Motor neuron (in vitro differentiated cells): Measurements from ENCODE around the gene CLDN34. TPM values are rescaled to one million over a fixed set of nuclear protein-coding genes. Genes with fewer than 3 reads are reported as not detected.

ENCODE experiments used
- ATAC-seq, 8 experiments: fragments of 200-7000 bp; cut with Tn5 transposase; replicated peaks in 6 of 8; 2 replicates each; pipeline ENCODE4 v1.8.0; 2021; ENCODE audit warnings: mild to moderate bottlenecking in 8 of 8, moderate library complexity in 8 of 8
- H3K27ac ChIP-seq, 2 donors: fragments of 250-450 bp; sonication (Bioruptor Pico); 2 replicates each; pipeline ENCODE4 v1.9.0; 2021; ENCODE audit warnings: antibody characterized with exemption in 2 of 2, mild to moderate bottlenecking in 2 of 2, moderate library complexity in 1 of 2
- H3K4me1 ChIP-seq, 2 donors: fragments of 250-450 bp; sonication (Bioruptor Pico); replicated peaks in 1 of 2; 2 replicates each; pipeline ENCODE4 v1.6.1; 2021; ENCODE audit warnings: antibody characterized with exemption in 2 of 2, mild to moderate bottlenecking in 2 of 2, moderate library complexity in 1 of 2
- H3K4me3 ChIP-seq, 5 donors: fragments of 250-450 bp; sonication (Bioruptor Pico); 2 replicates each; pipeline ENCODE4 v1.9.0; 2021; ENCODE audit warnings: antibody characterized with exemption in 5 of 5, mild to moderate bottlenecking in 5 of 5, moderate library complexity in 4 of 5
- WGBS, 10 experiments: fragments of 450-650 bp; shearing (Covaris generic); methylation state at CpG; one replicate each; pipeline ENCODE4 v1.0.0; 2022; 5-methylcytosine and 5-hydroxymethylcytosine counted together
- in situ Hi-C, 9 experiments: fragments of 400-800 bp; cut with MboI; loops; one replicate each; pipeline ENCODE4 v1.15.0; 2021; ENCODE audit warnings: low sequenced_read_pairs in 9 of 9, low pct_unique_long_range_greater_than_20kb in 2 of 9; ENCODE audit not compliant: unreplicated experiment in 9 of 9
- total RNA-seq, 8 experiments: library from RNA; unstranded; fragments of 300-600 nt; gene quantifications; 2 replicates each; pipeline versions ENCODE4 v1.2.3 to v1.2.4, GENCODE V29; 2022

Gene CLDN34
- total RNA-seq, 8 experiments from 2014 or later = 0.45 to 0.90 (median 0.64) TPM; not detected in 3

DNA sequence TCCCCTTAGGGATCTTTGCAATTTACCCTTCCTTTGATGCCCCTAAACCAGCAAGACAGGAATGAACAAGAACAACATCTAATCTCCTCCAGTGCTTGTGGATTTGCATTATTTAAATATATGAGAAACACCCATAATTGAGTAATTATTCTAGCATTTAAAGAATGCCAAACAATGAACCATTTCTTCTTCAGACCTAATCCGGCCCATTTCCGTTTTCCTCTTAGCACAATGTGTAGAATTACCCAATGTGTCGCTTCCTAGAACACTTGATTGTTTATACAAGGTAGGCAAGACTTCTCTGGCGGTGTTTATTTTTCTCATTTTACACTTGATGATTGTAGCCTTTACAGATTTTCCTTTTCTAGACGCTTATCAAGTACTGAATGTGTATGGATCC, 43.5 kb downstream of the CLDN34 start:
- WGBS, 10 experiments = 0 to 100% (median 59%) methylated on average over 1 to 4 of the region's 5 CpGs; no CpG with 5 or more reads in 3 of the 10 experiments
- in situ Hi-C loops = no loop called here
- peaks cover 19 to 23% of the 10 kb centered on the region in 2 donors for H3K4me1 ChIP-seq
- ATAC-seq = peak in 3 of 8 experiments; percentile 6 to 23 (median 13)
- H3K4me3 ChIP-seq = no peak overlapping the region
- H3K27ac ChIP-seq = no peak overlapping the region

DNA sequence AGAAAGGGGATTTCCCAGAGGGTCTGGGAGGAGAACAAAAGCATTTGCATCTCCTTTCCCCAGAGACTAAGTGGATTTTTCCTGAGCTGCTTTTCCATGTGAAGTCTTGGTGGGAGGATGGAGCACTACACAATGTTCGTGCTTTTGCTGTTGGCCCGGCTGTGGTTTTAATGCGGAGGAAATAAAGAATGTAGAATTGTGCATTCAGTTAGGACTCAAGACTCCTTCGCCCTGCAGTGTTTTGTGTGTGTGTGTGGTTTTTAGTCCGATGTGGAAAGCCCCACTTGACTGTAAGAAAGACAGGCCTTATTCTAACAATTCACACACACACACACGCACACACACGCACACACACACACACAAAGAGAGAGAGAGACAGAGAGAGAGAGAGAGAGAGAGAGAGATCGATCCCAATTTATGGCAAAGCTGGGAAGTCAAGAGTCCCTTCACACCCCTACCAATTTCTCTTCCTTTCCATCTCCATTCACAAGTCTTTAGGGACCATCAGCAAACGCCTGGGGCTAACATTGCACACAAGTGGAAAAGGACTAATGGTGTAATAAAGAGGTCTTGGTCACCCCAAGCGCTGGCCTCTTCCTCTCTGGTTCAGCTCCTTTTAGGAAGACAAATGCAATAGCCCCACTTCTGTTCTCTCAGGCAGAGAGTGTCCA, 44.2 kb downstream of the CLDN34 start:
- peak in 1 of 8 experiments; percentile 3 for ATAC-seq
- H3K4me3 ChIP-seq = no peak overlapping the region
- H3K4me1 ChIP-seq = peaks cover 19 to 23% of the 10 kb centered on the region in 2 donors
- 6 to 40% (median 19%) methylated on average over 1 to 6 of the region's 10 CpGs; no CpG with 5 or more reads in 6 of the 10 experiments for WGBS, 10 experiments
- no peak overlapping the region for H3K27ac ChIP-seq
- in situ Hi-C loops = no loop called here

DNA sequence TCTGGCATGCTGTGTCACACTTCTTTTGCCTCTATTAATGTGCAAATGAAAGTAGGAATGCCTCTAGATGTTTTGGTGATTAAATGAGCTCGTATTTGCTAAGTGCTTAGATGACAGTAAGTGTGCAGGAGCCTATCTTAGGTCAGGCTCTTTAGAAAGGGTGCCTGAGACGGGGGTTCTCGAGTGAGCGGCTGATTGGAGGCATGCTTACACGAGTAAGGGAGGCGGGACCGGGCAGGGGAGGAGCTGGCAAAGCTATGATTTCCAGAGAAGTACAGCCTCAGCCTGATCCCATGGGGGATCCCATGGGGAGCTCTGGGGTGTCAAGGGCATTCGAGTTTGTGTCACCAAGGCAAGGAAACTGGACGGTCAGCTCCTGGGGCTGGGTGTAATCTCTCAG, 44.8 kb downstream of the CLDN34 start:
- Histone ChIP-seq H3K4me3 (no peak overlapping the region), H3K4me1 (peaks cover 23% of the 10 kb centered on the region in 2 donors), H3K27ac (no peak overlapping the region)
- 40% methylated on average over 2 of the region's 9 CpGs; no CpG with 5 or more reads in 9 of the 10 experiments for WGBS, 10 experiments
- ATAC-seq = no peak
- in situ Hi-C loops = no loop called here

- ATAC-seq = peak; percentile 69 to 89 (median 86)
- Histone ChIP-seq H3K4me3 (peak overlapping the region; percentile 54 to 90 (median 70)), H3K27ac (peak overlapping the region; percentile 83 to 85), H3K4me1 (peaks cover 23 to 35% of the 10 kb centered on the region in 2 donors)
- WGBS, 10 experiments = 71% methylated on average over 16 of the region's 110 CpGs; no CpG with 5 or more reads in 9 of the 10 experiments
- in situ Hi-C loops = no loop called here
Observed at GRCh38 chrX:10014462-10015354, 47.5 kb downstream of the CLDN34 start.

DNA sequence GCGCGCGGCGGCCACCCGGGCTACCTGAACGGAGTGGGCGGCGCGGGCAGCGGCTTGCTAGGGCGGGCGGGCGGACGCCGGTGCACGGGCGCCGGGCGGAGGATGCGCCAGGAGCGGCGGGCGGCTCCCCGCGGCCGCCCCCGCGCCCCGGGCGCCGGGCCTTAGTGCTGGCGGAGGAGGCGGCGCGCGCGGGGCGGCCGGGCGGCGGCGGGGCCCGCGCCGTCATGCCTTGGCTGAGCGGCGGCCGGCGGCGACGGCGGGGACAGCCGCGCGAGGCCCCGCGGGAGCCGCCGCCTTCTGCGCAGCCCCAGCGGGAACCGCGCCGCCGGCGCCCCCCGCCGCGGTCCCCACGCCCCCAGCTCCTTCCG, 48.2 kb downstream of the CLDN34 start:
- in situ Hi-C loops = no loop called here
- peaks cover 23 to 31% of the 10 kb centered on the region in 2 donors for H3K4me1 ChIP-seq
- WGBS, 10 experiments = no CpG with 5 or more reads among the region's 71 CpGs
- peak; percentile 0 to 14 (median 5) for ATAC-seq
- H3K4me3 ChIP-seq = peak overlapping the region; percentile 54 to 90 (median 70)
- H3K27ac ChIP-seq = peak overlapping the region; percentile 83 to 85

- in situ Hi-C loops = no loop called here
- peak; percentile 15 to 41 (median 36) for ATAC-seq
- Histone ChIP-seq H3K4me3 (peak overlapping the region; percentile 54 to 90 (median 70)), H3K4me1 (peaks cover 17 to 25% of the 10 kb centered on the region in 2 donors), H3K27ac (peak overlapping the region; percentile 83 to 85)
- no CpG with 5 or more reads among the region's 87 CpGs for WGBS, 10 experiments
Observed at GRCh38 chrX:10015723-10016518, 48.8 kb downstream of the CLDN34 start.

GRCh38 chrX:10016519-10017132, 49.5 kb downstream of the CLDN34 start:
- ATAC-seq = no peak
- H3K27ac ChIP-seq = peak overlapping the region in 1 of 2 donors; percentile 83
- H3K4me1 ChIP-seq = peaks cover 10 to 20% of the 10 kb centered on the region in 2 donors
- 0 to 68% (median 6%) methylated on average over 1 to 4 of the region's 11 CpGs; no CpG with 5 or more reads in 4 of the 10 experiments for WGBS, 10 experiments
- in situ Hi-C loops = no loop called here
- peak overlapping the region; percentile 54 to 90 (median 70) for H3K4me3 ChIP-seq

DNA sequence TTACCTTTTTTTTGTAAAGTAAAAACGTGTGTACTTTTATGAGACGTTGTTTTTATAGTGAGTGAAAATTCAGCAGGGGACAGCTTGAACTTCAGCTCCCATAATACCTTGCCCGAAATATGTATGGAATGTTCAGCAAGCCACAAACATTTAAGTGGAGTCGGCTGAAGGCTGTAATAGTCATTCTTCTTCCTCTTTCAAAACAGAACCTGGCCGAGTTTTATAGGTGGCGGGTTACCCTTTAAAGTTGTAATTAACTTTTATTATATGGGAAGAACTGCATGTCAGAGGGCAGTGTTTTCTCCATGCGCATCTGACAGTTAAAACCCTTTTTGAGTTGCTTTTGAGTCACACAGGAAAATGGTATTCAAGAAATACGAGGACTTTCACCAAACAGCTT, 50.7 kb downstream of the CLDN34 start:
- H3K27ac ChIP-seq = no peak overlapping the region
- ATAC-seq = no peak
- in situ Hi-C loops = no loop called here
- WGBS, 10 experiments = 0 to 42% (median 16%) methylated on average over 1 to 8 of the region's 8 CpGs; no CpG with 5 or more reads in 4 of the 10 experiments
- H3K4me3 ChIP-seq = no peak overlapping the region
- H3K4me1 ChIP-seq = peaks cover 0 to 16% of the 10 kb centered on the region in 2 donors

Other genes with a start within 250 kb of the CLDN34 start
- gene GPR143, start 201.5 kb upstream of the CLDN34 start, total RNA-seq = 1 to 10 TPM in 3 of 8 experiments, under 1 TPM in 4, not detected in 1; 0.25 to 1.5 (median 0.63) TPM
- gene SHROOM2, start 180.9 kb upstream of the CLDN34 start, total RNA-seq = 10 to 100 TPM in 5 of 8 experiments, 1 to 10 TPM in 3; 2.5 to 65.1 (median 18.8) TPM
- 10 to 100 TPM in 5 of 8 experiments, 1 to 10 TPM in 3; 1.6 to 28.2 (median 21.0) TPM for gene CLCN4, start 189.6 kb downstream of the CLDN34 start, total RNA-seq